PC-9 (cell line): Measurements from ENCODE around the gene NAMPT. TPM values are rescaled to one million over a fixed set of nuclear protein-coding genes. Genes with fewer than 3 reads are reported as not detected.

Experiments
- BruUV-seq: library from RNA; stranded (reverse); fragments of 400-500 nt; replicated peaks from 2 replicates; lab custom pipeline; 2021; lab: Mats Ljungman, UMichigan
- CTCF ChIA-PET: fragments of 300-600 bp; sonication (Branson Sonifier 250); formaldehyde crosslinking; loops from one replicate; lab custom pipeline; 2022; ENCODE audit warnings: antibody characterized with exemption; lab: Charles Lee
- POLR2A ChIA-PET: fragments of 300-600 bp; sonication (Branson Sonifier 250); formaldehyde crosslinking; loops from one replicate; lab custom pipeline; 2022; ENCODE audit warnings: antibody characterized with exemption; ENCODE audit not compliant: unreplicated experiment; lab: Charles Lee
- DNase-seq, 2 experiments: peaks; one replicate each; pipeline versions ENCODE4 v3.0.0 to v3.0.0-alpha.2; 2015 to 2022; ENCODE audit warnings: mixed read lengths in 1 of 2
- H2AFZ ChIP-seq: fragments of 200-600 bp; sonication (generic); 2 replicates; pipeline ENCODE4 v1.8.1; 2017; ENCODE audit warnings: antibody characterized with exemption
- H3F3A ChIP-seq: fragments of 200-600 bp; sonication (generic); 2 replicates; pipeline ENCODE4 v1.8.1; 2017; ENCODE audit warnings: antibody characterized with exemption, mild to moderate bottlenecking, low read depth; ENCODE audit not compliant: insufficient read depth
- H3K27ac ChIP-seq: fragments of 200-600 bp; sonication (generic); 2 replicates; pipeline ENCODE4 v1.6.1; 2016; ENCODE audit warnings: mixed run types
- H3K27me3 ChIP-seq: fragments of 200-600 bp; sonication (generic); 2 replicates; pipeline ENCODE4 v1.6.1; 2016; ENCODE audit warnings: low read depth, mixed run types; ENCODE audit not compliant: insufficient read depth
- H3K36me3 ChIP-seq: fragments of 200-600 bp; sonication (generic); 2 replicates; pipeline ENCODE4 v1.6.1; 2016; ENCODE audit warnings: low read depth, mixed run types
- H3K4me1 ChIP-seq: fragments of 200-600 bp; sonication (generic); replicated peaks from 2 replicates; pipeline ENCODE4 v1.6.1; 2016; ENCODE audit warnings: mixed run types; ENCODE audit not compliant: insufficient read depth
- H3K4me2 ChIP-seq: fragments of 200-600 bp; sonication (generic); 2 replicates; pipeline ENCODE4 v1.6.1; 2017; ENCODE audit warnings: mixed run types
- H3K4me3 ChIP-seq: fragments of 200-600 bp; sonication (generic); 2 replicates; pipeline ENCODE4 v1.6.1; 2016; ENCODE audit warnings: mixed run types
- H3K79me2 ChIP-seq: fragments of 200-600 bp; sonication (generic); 2 replicates; pipeline ENCODE4 v1.6.1; 2017; ENCODE audit warnings: low read depth, mixed run types
- H3K9me2 ChIP-seq: fragments of 200-600 bp; sonication (generic); 2 replicates; pipeline ENCODE4 v1.8.1; 2017; ENCODE audit warnings: mild to moderate bottlenecking; ENCODE audit not compliant: insufficient read depth
- H3K9me3 ChIP-seq: fragments of 200-600 bp; sonication (generic); 2 replicates; pipeline ENCODE4 v1.8.1; 2016; ENCODE audit warnings: low read depth; ENCODE audit not compliant: insufficient read depth
- H4K20me1 ChIP-seq: fragments of 200-600 bp; sonication (generic); 2 replicates; pipeline ENCODE4 v1.8.1; 2017; ENCODE audit not compliant: insufficient read depth
- EZH2 ChIP-seq: fragments of 200-600 bp; sonication (generic); IDR thresholded peaks from 2 replicates; pipeline ENCODE4 v1.8.0; 2017; ENCODE audit warnings: antibody characterized with exemption, low read depth
- intact Hi-C: fragments of 100-400 bp; cut with micrococcal nuclease; formaldehyde crosslinking; loops from one replicate; pipeline ENCODE4 v1.10.0; 2022; ENCODE audit not compliant: unreplicated experiment
- total RNA-seq: library from RNA; stranded (reverse); gene quantifications from 2 replicates; pipeline ENCODE4 v1.2.3, GENCODE V29; 2021
- TF ChIP-seq, protein P1 (sequence below): fragments of 200-600 bp; sonication (generic); conservative IDR thresholded peaks from 2 replicates; pipeline ENCODE4 v1.6.1; 2017; ENCODE audit warnings: mixed run types, antibody characterized with exemption, mild to moderate bottlenecking, moderate library complexity

The NAMPT gene
- total RNA-seq, 1 experiment from 2014 or later = 302 TPM

DNA sequence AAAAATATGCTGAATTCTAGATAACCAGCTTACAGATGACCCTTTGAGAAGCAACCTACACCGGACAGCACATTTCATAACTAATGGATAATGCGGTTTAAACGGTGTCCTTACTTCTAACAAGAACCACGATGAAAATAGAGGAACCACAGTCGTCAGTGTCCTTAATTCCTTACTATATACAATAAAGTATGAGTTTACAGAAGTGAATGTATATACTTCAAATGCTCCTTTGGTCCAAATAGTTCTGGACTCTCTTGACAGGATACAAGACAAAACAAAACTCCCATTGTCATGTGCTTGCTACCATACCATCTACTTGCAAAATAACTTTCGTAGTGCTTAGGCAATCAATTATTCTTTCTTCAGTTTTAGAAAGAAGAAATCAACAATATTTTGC is 2.4 kb downstream of the NAMPT start:
- H3K27me3 ChIP-seq = no peaks in the 10 kb centered on the region
- ChIA-PET POLR2A (interaction anchor here (0.6 kb wide), 1 partner anchor 504 kb away, joined by 4 read pairs; no protein-coding TSS in a partner anchor), CTCF (no interaction called here)
- H3K27ac ChIP-seq = peak overlapping the region; percentile 95
- H3K79me2 ChIP-seq = peaks cover 88% of the 10 kb centered on the region
- H3K9me3 ChIP-seq = no peaks in the 10 kb centered on the region
- H3K9me2 ChIP-seq = no peaks in the 10 kb centered on the region
- peaks cover 52% of the 10 kb centered on the region for H3K36me3 ChIP-seq
- H3K4me2 ChIP-seq = peak overlapping the region; percentile 77
- no peak for DNase-seq
- peaks cover 58% of the 10 kb centered on the region for H3K4me1 ChIP-seq
- peak overlapping the region; percentile 74 for H3K4me3 ChIP-seq
- TF ChIP-seq, protein P1, sequence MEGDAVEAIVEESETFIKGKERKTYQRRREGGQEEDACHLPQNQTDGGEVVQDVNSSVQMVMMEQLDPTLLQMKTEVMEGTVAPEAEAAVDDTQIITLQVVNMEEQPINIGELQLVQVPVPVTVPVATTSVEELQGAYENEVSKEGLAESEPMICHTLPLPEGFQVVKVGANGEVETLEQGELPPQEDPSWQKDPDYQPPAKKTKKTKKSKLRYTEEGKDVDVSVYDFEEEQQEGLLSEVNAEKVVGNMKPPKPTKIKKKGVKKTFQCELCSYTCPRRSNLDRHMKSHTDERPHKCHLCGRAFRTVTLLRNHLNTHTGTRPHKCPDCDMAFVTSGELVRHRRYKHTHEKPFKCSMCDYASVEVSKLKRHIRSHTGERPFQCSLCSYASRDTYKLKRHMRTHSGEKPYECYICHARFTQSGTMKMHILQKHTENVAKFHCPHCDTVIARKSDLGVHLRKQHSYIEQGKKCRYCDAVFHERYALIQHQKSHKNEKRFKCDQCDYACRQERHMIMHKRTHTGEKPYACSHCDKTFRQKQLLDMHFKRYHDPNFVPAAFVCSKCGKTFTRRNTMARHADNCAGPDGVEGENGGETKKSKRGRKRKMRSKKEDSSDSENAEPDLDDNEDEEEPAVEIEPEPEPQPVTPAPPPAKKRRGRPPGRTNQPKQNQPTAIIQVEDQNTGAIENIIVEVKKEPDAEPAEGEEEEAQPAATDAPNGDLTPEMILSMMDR = no peak
- TF ChIP-seq EZH2 = no peak
- peaks cover 50% of the 10 kb centered on the region for H3F3A ChIP-seq
- intact Hi-C loops = loop anchor here (2.0 to 5.0 kb wide), 2 partner anchors 66 to 375 kb away; no protein-coding TSS in a partner anchor
- no peak overlapping the region for H2AFZ ChIP-seq
- H4K20me1 ChIP-seq = peaks cover 63% of the 10 kb centered on the region
- no TSS peak for BruUV-seq

DNA sequence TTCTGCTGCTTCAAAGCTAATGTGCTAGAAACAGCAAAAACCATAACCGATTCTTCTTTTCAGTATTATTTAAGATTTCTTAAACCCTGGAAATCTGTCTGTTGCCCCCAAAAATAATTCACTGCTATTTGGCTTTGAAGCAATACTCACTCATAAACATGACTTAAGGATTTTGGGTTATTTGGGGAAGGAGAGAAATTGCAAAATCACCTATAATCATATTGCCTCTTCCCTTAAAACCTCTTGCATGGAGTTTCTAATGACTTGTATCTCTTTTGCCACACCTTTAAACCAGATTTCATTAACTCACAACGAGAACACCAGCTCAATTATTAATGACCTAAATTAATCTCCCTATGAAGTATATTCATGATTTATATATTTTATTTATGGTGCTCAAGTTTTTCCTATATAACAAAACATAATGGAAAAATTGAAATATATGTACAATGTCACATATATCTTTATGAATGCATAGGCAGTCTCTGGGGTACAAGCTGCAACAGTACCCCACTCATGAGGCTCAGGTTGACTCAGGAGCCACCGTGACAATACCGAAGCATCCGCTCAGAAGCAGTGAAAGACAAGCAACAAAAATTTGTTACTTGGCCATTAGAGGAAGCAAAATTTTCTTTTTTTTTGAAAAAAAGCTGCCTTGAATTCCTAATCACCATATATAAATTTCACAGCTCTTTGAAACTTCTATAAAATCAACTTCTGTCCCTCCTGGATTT is 3.0 kb downstream of the NAMPT start:
- POLR2A ChIA-PET = interaction anchor here (0.6 to 0.8 kb wide), 6 partner anchors 38 to 505 kb away, joined by 3 to 6 read pairs (median 4); no protein-coding TSS in a partner anchor
- TF ChIP-seq, protein P1 = no peak
- TF ChIP-seq EZH2 = no peak
- intact Hi-C loops = loop anchor here (2.0 to 5.0 kb wide), 2 partner anchors 65 to 376 kb away; no protein-coding TSS in a partner anchor

DNA sequence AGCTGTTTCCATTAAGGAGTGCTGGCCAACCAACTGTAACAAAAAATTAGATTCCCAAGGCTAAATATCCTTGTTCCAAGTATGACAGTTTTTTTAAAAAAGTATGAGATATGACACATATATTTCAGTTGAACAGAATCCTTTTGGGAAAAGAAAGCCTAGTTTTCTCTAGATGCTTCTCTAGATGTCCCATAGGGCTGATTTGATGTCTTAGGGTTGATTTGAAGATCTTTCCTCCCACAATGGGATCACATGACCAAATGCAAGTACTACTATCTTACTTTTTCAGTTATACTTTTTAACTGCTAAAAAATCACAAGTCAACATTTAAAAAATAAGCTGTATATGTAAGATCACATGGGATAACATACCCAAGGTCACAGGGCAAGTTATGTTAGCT is 3.7 kb downstream of the NAMPT start:
- DNase-seq = no peak
- Histone ChIP-seq H3K27ac (peak overlapping the region; percentile 95), H3K9me3 (no peaks in the 10 kb centered on the region), H3K79me2 (peaks cover 88% of the 10 kb centered on the region), H3F3A (peaks cover 60% of the 10 kb centered on the region), H3K36me3 (peaks cover 65% of the 10 kb centered on the region), H3K4me3 (peak overlapping the region; percentile 74), H3K27me3 (no peaks in the 10 kb centered on the region), H3K4me2 (peak overlapping the region; percentile 77), H4K20me1 (peaks cover 69% of the 10 kb centered on the region), H3K4me1 (peaks cover 45% of the 10 kb centered on the region), H3K9me2 (no peaks in the 10 kb centered on the region), H2AFZ (no peak overlapping the region)
- CTCF ChIA-PET = interaction anchor here (0.6 kb wide), 1 partner anchor 65 kb away, joined by 4 read pairs; no protein-coding TSS in a partner anchor
- TF ChIP-seq, protein P1 = no peak
- TF ChIP-seq EZH2 = no peak
- no TSS peak for BruUV-seq
- POLR2A ChIA-PET = interaction anchor here (0.6 to 0.8 kb wide), 7 partner anchors 13 to 494 kb away, joined by 3 to 8 read pairs (median 5); no protein-coding TSS in a partner anchor
- intact Hi-C loops = loop anchor here (5.0 kb wide), 1 partner anchor 376 kb away; no protein-coding TSS in a partner anchor

More for the DNA sequence above, 3.0 kb downstream of the NAMPT start:
- Histone ChIP-seq H3K9me2 (no peaks in the 10 kb centered on the region), H3F3A (peaks cover 57% of the 10 kb centered on the region), H3K27me3 (no peaks in the 10 kb centered on the region), H3K79me2 (peaks cover 88% of the 10 kb centered on the region), H3K4me3 (peak overlapping the region; percentile 74), H3K4me1 (peaks cover 51% of the 10 kb centered on the region), H3K4me2 (peak overlapping the region; percentile 77), H3K9me3 (no peaks in the 10 kb centered on the region), H2AFZ (no peak overlapping the region), H3K27ac (peak overlapping the region; percentile 95), H3K36me3 (peaks cover 58% of the 10 kb centered on the region), H4K20me1 (peaks cover 69% of the 10 kb centered on the region)
- BruUV-seq = no TSS peak
- DNase-seq = no peak
- CTCF ChIA-PET = no interaction called here
